Panc1 (cell line): ENCODE measurements around the gene FYTTD1. TPM values are rescaled to one million over a fixed set of nuclear protein-coding genes. Genes with fewer than 3 reads are reported as not detected.
A peak's percentile ranks its signal among the peaks of the same experiment; 100 is the strongest.

ENCODE experiments used
- ATAC-seq: fragments of 200-7000 bp; cut with Tn5 transposase; 2 replicates; pipeline ENCODE4 v1.9.1; 2020; ENCODE audit warnings: mild to moderate bottlenecking, moderate library complexity
- BruUV-seq: library from RNA; stranded (reverse); fragments of 400-500 nt; replicated peaks from 2 replicates; lab custom pipeline; 2021; lab: Mats Ljungman, UMichigan
- CTCF ChIA-PET: fragments of 300-600 bp; sonication (Branson Sonifier 250); formaldehyde crosslinking; loops from one replicate; lab custom pipeline; 2022; ENCODE audit warnings: antibody characterized with exemption; lab: Charles Lee
- POLR2A ChIA-PET: fragments of 300-600 bp; sonication (Branson Sonifier 250); formaldehyde crosslinking; loops from one replicate; lab custom pipeline; 2022; ENCODE audit warnings: antibody characterized with exemption; lab: Charles Lee
- DNase-seq: peaks from one replicate; pipeline ENCODE4 v3.0.0-alpha.2; 2010; ENCODE audit warnings: low read depth, low spot score
- H3K27ac ChIP-seq: 2 replicates; pipeline ENCODE4 v1.5.1; 2011; ENCODE audit warnings: mild to moderate bottlenecking, low read length, inconsistent platforms
- H3K27me3 ChIP-seq: fragments of 200-500 bp; sonication (Bioruptor generic); 2 replicates; pipeline ENCODE4 v1.6.0; 2014; ENCODE audit warnings: low read length, inconsistent platforms; ENCODE audit not compliant: control insufficient read depth, insufficient read depth
- H3K36me3 ChIP-seq: fragments of 200-500 bp; sonication (Bioruptor generic); 2 replicates; pipeline ENCODE4 v1.5.1; 2014; ENCODE audit warnings: inconsistent platforms, mild to moderate bottlenecking, low read length, moderate library complexity; ENCODE audit not compliant: control insufficient read depth, insufficient read depth
- H3K4me1 ChIP-seq: 2 replicates; pipeline ENCODE4 v1.5.1; 2011; ENCODE audit warnings: inconsistent platforms, mild to moderate bottlenecking, low read length, moderate library complexity; ENCODE audit not compliant: control insufficient read depth, insufficient read depth
- H3K4me3 ChIP-seq, 2 experiments: 2 replicates each; pipeline ENCODE4 v1.5.1; 2011 to 2012; ENCODE audit warnings: low read depth in 2 of 2, low read length in 2 of 2, mild to moderate bottlenecking in 2 of 2, inconsistent platforms in 1 of 2, moderate library complexity in 1 of 2
- H3K9me3 ChIP-seq: fragments of 200-500 bp; sonication (Bioruptor generic); 2 replicates; pipeline ENCODE4 v1.5.1; 2014; ENCODE audit warnings: low read depth, mild to moderate bottlenecking, inconsistent platforms, low read length, moderate library complexity; ENCODE audit not compliant: control insufficient read depth, insufficient read depth
- POLR2AphosphoS5 ChIP-seq: IDR thresholded peaks from 2 replicates; pipeline ENCODE4 v1.6.1; 2012; ENCODE audit warnings: mild to moderate bottlenecking, low read depth, low read length, moderate library complexity
- SIN3A ChIP-seq: IDR thresholded peaks from 2 replicates; pipeline ENCODE4 v1.6.1; 2012; ENCODE audit warnings: low read depth, mild to moderate bottlenecking, low read length, moderate library complexity, borderline replicate concordance; ENCODE audit not compliant: insufficient read depth
- TCF7L2 ChIP-seq: IDR thresholded peaks from 2 replicates; pipeline ENCODE4 v1.6.1; 2011; ENCODE audit warnings: mild to moderate bottlenecking, low read depth, low read length, inconsistent platforms
- in situ Hi-C: cut with HindIII; loops from 2 replicates; pipeline ENCODE4 v1.10.0; 2016; ENCODE audit warnings: low sequenced_read_pairs, low pct_unique_long_range_greater_than_20kb
- intact Hi-C: fragments of 100-400 bp; cut with micrococcal nuclease; formaldehyde crosslinking; loops from one replicate; pipeline ENCODE4 v1.10.0; 2022; ENCODE audit not compliant: unreplicated experiment
- total RNA-seq: library from RNA; stranded (reverse); gene quantifications from one replicate; pipeline ENCODE4 v1.2.1, GENCODE V29; 2021; ENCODE audit not compliant: unreplicated experiment
- TF ChIP-seq, protein P1 (sequence below), 2 experiments: IDR thresholded peaks; 2 replicates each; pipeline ENCODE4 v1.6.1; 2011 to 2012; ENCODE audit warnings: low read depth in 2 of 2, control low read depth in 1 of 2, low read length in 1 of 2, mild to moderate bottlenecking in 1 of 2, moderate library complexity in 1 of 2; ENCODE audit not compliant: insufficient read depth in 1 of 2
- TF ChIP-seq, protein P2 (sequence below): fragments of 450-650 bp; IDR thresholded peaks from 2 replicates; pipeline ENCODE4 v1.5.1; 2017; ENCODE audit warnings: mild to moderate bottlenecking

FYTTD1 gene
- total RNA-seq, 1 experiment from 2014 or later = 77.8 TPM

DNA sequence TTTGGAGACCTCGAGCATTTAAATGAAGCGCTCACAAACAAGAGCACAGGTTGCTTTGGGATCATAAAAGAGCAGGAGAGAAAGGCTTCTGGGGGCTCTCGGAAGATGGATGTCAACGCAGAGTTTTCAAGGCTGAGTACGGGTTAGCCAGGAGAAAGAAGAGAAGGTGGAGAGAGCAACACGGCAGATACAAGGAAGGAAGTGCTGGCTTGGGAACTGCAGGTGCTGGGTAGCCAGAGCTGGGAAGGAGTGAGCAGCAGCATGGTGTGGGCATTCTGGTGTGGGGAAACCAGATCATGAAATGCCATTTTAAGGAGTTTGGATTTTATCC is 12.4 kb upstream of the FYTTD1 start:
- no peaks in the 10 kb centered on the region for H3K27me3 ChIP-seq
- ChIA-PET CTCF (no interaction called here), POLR2A (no interaction called here)
- peaks cover 23% of the 10 kb centered on the region for H3K4me1 ChIP-seq
- H3K9me3 ChIP-seq = no peaks in the 10 kb centered on the region
- peak overlapping the region; percentile 67 to 98 for H3K4me3 ChIP-seq
- TF ChIP-seq, protein P1, sequence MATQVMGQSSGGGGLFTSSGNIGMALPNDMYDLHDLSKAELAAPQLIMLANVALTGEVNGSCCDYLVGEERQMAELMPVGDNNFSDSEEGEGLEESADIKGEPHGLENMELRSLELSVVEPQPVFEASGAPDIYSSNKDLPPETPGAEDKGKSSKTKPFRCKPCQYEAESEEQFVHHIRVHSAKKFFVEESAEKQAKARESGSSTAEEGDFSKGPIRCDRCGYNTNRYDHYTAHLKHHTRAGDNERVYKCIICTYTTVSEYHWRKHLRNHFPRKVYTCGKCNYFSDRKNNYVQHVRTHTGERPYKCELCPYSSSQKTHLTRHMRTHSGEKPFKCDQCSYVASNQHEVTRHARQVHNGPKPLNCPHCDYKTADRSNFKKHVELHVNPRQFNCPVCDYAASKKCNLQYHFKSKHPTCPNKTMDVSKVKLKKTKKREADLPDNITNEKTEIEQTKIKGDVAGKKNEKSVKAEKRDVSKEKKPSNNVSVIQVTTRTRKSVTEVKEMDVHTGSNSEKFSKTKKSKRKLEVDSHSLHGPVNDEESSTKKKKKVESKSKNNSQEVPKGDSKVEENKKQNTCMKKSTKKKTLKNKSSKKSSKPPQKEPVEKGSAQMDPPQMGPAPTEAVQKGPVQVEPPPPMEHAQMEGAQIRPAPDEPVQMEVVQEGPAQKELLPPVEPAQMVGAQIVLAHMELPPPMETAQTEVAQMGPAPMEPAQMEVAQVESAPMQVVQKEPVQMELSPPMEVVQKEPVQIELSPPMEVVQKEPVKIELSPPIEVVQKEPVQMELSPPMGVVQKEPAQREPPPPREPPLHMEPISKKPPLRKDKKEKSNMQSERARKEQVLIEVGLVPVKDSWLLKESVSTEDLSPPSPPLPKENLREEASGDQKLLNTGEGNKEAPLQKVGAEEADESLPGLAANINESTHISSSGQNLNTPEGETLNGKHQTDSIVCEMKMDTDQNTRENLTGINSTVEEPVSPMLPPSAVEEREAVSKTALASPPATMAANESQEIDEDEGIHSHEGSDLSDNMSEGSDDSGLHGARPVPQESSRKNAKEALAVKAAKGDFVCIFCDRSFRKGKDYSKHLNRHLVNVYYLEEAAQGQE (IDR thresholded peaks at IDR 0.05; ENCODE audit: insufficient read depth in 1 of 2, low read depth in 2 of 2, low read length in 1 of 2) = no peak
- TF ChIP-seq SIN3A (no peak), POLR2AphosphoS5 (no peak), TCF7L2 (no peak)
- TF ChIP-seq, protein P2, sequence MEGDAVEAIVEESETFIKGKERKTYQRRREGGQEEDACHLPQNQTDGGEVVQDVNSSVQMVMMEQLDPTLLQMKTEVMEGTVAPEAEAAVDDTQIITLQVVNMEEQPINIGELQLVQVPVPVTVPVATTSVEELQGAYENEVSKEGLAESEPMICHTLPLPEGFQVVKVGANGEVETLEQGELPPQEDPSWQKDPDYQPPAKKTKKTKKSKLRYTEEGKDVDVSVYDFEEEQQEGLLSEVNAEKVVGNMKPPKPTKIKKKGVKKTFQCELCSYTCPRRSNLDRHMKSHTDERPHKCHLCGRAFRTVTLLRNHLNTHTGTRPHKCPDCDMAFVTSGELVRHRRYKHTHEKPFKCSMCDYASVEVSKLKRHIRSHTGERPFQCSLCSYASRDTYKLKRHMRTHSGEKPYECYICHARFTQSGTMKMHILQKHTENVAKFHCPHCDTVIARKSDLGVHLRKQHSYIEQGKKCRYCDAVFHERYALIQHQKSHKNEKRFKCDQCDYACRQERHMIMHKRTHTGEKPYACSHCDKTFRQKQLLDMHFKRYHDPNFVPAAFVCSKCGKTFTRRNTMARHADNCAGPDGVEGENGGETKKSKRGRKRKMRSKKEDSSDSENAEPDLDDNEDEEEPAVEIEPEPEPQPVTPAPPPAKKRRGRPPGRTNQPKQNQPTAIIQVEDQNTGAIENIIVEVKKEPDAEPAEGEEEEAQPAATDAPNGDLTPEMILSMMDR = no peak
- H3K27ac ChIP-seq = peak overlapping the region; percentile 90
- in situ Hi-C loops = loop anchor here (10.0 kb wide), 1 partner anchor 142 kb away; no protein-coding TSS in a partner anchor
- TSS peak; percentile 98 for BruUV-seq
- ATAC-seq (peak; percentile 28), DNase-seq (no peak)
- intact Hi-C loops = no loop called here
- no peaks in the 10 kb centered on the region for H3K36me3 ChIP-seq

DNA sequence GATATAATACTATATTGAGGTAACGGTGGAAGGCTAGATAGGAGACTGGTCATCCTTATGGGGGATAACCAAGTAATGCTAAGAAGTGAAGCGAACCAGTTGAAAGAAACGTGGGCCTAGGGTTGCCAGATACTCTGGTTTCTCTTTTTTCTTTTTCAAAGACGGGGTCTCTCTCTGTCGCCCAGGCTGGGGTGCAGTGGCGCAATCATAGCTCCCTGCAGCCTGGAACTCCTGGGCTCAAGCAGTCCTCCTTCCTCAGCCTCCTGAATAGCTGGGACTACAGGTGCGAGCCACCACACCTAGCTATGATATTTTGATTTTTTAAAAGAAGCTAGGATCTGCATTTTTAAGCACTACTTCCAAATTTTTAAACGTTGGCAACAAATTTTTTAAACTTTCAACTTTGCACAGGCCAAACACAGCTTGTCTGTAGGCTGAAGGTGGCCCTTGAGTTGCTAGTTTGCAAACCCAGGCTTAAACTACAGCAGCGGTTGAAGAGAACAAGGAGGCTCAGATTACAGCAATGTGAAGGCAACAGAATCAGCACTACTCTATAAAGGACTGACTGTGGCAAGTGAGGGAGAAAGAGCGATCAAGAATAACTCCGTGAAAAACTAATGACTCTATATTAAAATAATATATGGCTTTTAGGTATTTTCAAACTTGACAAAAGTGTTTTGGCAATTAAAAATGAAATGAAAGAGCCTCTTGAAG is 11.8 kb upstream of the FYTTD1 start:
- H3K4me1 ChIP-seq = peaks cover 23% of the 10 kb centered on the region
- no peak for TF ChIP-seq POLR2AphosphoS5
- TF ChIP-seq, protein P1 (IDR thresholded peaks at IDR 0.05; ENCODE audit: insufficient read depth in 1 of 2, low read depth in 2 of 2, low read length in 1 of 2) = no peak
- TF ChIP-seq, protein P2 = no peak
- TF ChIP-seq SIN3A = no peak
- ChIA-PET POLR2A (interaction anchor here (1.0 kb wide), 1 partner anchor 24 kb away, joined by 4 read pairs; no protein-coding TSS in a partner anchor), CTCF (no interaction called here)
- intact Hi-C loops = no loop called here
- DNase-seq (no peak), ATAC-seq (no peak)
- no peaks in the 10 kb centered on the region for H3K36me3 ChIP-seq
- no TSS peak for BruUV-seq
- no peaks in the 10 kb centered on the region for H3K27me3 ChIP-seq
- in situ Hi-C loops = loop anchor here (10.0 kb wide), 1 partner anchor 143 kb away; no protein-coding TSS in a partner anchor
- H3K4me3 ChIP-seq = peak overlapping the region; percentile 67 to 98
- H3K9me3 ChIP-seq = no peaks in the 10 kb centered on the region
- peak overlapping the region; percentile 90 for H3K27ac ChIP-seq
